Measurements from ENCODE around the gene SLAMF8.

SLAMF8 gene

GRCh38 chr1:159866905-159867663 is 40.4 kb downstream of the SLAMF8 start:
- H3K4me3 ChIP-seq (ENCODE audit: low read depth, low read length), result no peak overlapping the region
- no peak for DNase-seq (ENCODE audit: low read depth)
- TF ChIP-seq CTCF (IDR thresholded peaks at IDR 0.05; ENCODE audit: insufficient read depth, low read depth, low read length, missing control alignments), result no peak

GRCh38 chr1:159867664-159868026 is 41.0 kb downstream of the SLAMF8 start:
- no peak for DNase-seq (ENCODE audit: low read depth)
- no peak overlapping the region for H3K4me3 ChIP-seq (ENCODE audit: low read depth, low read length)
- TF ChIP-seq CTCF (IDR thresholded peaks at IDR 0.05; ENCODE audit: insufficient read depth, low read depth, low read length, missing control alignments), result no peak

GRCh38 chr1:159868766-159869165 is 42.1 kb downstream of the SLAMF8 start:
- TF ChIP-seq CTCF (IDR thresholded peaks at IDR 0.05; ENCODE audit: insufficient read depth, low read depth, low read length, missing control alignments), result no peak
- no peak for DNase-seq (ENCODE audit: low read depth)
- no peak overlapping the region for H3K4me3 ChIP-seq (ENCODE audit: low read depth, low read length)

GRCh38 chr1:159869173-159869572 is 42.5 kb downstream of the SLAMF8 start:
- no peak overlapping the region for H3K4me3 ChIP-seq (ENCODE audit: low read depth, low read length)
- TF ChIP-seq CTCF (IDR thresholded peaks at IDR 0.05; ENCODE audit: insufficient read depth, low read depth, low read length, missing control alignments), result no peak
- DNase-seq (ENCODE audit: low read depth), result no peak

- no peak for DNase-seq (ENCODE audit: low read depth)
- no peak for TF ChIP-seq CTCF (IDR thresholded peaks at IDR 0.05; ENCODE audit: insufficient read depth, low read depth, low read length, missing control alignments)
- H3K4me3 ChIP-seq (ENCODE audit: low read depth, low read length), result no peak overlapping the region
These were observed 42.9 kb downstream of the SLAMF8 start for GRCh38 chr1:159869607-159870006.

GRCh38 chr1:159870704-159871103 is 44.0 kb downstream of the SLAMF8 start:
- no peak overlapping the region for H3K4me3 ChIP-seq (ENCODE audit: low read depth, low read length)
- no peak for DNase-seq (ENCODE audit: low read depth)
- TF ChIP-seq CTCF (IDR thresholded peaks at IDR 0.05; ENCODE audit: insufficient read depth, low read depth, low read length, missing control alignments), result no peak

GRCh38 chr1:159872891-159873290 is 46.2 kb downstream of the SLAMF8 start:
- H3K4me3 ChIP-seq (ENCODE audit: low read depth, low read length), result no peak overlapping the region
- DNase-seq (ENCODE audit: low read depth), result no peak
- TF ChIP-seq CTCF (IDR thresholded peaks at IDR 0.05; ENCODE audit: insufficient read depth, low read depth, low read length, missing control alignments), result no peak
